NCI-H774 (cell line): Measurements from ENCODE around the gene NCOR2.

Source experiments
- DNase-seq: peaks from one replicate; lab custom pipeline; 2025; lab: John Stamatoyannopoulos, UW

The NCOR2 gene

GRCh38 chr12:124566997-124567672 is at the start of gene NCOR2:
Gene NCOR2 (minus strand): TSS chr12:124567612. CDS start chr12:124495251, 72,361 bp downstream.
- no peak for DNase-seq

DNA sequence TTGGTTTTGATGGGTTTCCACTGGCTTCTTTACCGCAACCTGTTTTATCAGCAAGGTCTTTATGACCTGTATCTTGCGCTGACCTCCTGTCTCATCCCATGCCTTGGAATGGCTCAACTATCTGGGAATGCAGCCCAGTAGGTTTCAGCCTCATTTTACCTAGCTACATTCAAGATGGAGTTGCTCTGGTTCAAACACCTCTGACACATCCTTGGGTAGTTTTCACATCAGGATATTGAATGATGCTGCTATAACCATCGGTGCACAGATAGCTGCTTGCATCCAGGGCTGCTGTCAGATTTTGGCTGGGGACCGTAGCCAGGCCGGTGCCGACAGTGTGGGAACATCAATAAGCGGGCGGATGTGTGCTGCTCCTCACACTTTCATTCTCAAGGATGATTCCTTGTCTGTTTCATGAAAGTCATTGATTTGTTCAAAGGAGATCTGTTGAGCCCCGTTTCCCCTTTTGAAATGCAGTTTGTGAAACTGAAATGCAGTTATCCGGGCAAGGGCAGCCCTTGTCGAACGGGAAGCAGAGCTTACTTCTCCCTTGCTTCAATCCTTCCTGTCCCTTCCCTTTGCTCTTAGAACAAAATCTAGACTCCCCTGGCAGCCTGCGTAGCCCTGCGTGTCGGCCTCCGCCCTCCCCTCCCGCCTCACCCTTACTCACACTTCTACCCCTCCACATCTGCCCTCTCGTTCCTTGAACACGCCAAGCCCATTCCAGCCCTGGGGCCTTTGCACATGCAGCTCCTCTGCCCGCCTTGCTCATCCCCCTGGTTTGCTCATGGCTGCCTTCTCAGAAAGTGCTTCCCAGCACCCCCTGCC is 49.2 kb upstream of the NCOR2 start:
- DNase-seq: no peak

GRCh38 chr12:124614512-124615292 is 47.3 kb upstream of the NCOR2 start:
- no peak for DNase-seq

- DNase-seq: no peak
Observed at GRCh38 chr12:124613151-124613585, 45.8 kb upstream of the NCOR2 start.

- DNase-seq: no peak
Observed at GRCh38 chr12:124612410-124612680, 44.9 kb upstream of the NCOR2 start.

DNA sequence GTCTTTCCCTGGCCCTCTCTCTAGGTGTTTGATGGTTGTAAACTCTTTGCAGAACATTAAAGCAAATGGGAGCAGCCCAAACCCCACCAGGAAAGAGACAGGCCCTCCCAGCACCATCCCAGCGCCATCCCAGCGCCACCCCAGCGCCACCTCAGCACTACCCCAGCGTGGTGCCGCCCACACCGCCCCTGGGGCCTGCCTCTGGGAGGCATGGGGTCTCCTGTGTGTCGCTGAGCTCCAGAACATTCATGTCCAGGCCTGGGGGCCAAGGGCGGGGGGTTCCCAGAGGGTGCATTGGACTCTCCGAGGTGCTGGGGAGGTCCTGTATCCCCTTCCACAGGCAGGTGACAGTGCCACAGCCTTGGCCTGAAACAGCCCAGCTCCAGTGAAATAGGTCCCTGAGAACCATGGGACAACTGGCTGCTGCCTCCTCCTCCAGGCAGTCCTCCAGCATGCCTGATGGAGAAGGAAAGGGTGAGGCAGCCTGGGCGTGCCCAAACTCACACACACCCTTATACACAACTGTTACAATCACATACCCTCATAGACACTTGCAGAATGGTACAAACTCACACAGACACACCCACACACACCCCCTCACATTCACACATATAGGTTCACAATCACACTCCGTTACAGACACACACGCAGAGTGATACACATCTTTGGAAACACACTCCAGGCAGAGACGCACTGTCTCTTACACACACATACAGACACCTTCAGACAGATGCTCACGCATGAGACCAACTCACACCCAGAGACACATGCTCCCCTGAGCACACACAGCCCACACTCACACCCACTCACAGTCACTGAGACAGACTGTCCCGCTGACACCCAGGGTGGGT is 44.4 kb upstream of the NCOR2 start:
- DNase-seq: no peak

DNA sequence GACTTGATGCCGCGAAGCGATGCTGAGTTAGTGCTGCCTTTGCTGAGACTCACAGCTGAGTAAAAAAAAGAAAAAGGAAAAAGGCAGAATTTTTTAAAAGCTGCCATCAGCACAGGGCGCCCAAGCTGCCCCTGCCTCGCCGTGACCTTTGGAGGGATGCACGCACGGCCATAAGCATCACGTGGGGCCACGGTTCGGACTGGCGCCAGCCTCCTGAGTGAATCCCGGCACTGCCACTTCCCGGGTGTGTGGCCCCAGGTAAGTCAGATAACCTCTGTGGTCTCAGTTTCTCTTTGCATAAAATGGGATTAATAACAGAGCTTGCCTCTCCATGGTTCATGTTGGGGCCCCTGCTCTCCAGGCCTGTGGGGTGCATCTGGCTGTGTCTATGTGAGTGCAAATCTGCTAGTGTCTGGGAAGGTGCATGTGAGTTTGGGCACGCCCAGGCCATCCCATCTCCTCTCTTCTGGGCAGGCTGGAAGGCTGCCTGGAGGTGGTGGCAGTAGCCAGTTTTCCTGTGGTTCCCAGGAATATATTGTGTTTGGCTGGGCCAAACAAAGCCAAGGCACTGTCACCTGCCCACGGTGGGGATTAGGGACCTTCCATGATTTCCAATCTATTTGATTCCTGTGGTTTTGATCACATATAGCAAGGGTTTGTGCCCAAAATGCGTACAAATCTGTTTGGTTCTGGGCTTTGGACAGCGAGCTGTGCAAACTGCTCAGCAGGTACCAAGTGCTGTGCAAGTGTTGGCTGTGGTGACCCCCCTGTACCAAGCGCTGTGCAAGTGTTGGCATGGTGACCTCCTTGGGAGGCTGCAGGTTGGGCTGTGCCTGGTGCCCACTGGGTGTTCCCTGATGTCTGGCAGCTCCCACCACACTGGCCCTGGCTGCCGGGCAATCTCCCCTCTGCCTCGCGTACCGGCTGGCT is 43.5 kb upstream of the NCOR2 start:
- DNase-seq: no peak

GRCh38 chr12:124610021-124610612 is 42.7 kb upstream of the NCOR2 start:
- DNase-seq: no peak

DNA sequence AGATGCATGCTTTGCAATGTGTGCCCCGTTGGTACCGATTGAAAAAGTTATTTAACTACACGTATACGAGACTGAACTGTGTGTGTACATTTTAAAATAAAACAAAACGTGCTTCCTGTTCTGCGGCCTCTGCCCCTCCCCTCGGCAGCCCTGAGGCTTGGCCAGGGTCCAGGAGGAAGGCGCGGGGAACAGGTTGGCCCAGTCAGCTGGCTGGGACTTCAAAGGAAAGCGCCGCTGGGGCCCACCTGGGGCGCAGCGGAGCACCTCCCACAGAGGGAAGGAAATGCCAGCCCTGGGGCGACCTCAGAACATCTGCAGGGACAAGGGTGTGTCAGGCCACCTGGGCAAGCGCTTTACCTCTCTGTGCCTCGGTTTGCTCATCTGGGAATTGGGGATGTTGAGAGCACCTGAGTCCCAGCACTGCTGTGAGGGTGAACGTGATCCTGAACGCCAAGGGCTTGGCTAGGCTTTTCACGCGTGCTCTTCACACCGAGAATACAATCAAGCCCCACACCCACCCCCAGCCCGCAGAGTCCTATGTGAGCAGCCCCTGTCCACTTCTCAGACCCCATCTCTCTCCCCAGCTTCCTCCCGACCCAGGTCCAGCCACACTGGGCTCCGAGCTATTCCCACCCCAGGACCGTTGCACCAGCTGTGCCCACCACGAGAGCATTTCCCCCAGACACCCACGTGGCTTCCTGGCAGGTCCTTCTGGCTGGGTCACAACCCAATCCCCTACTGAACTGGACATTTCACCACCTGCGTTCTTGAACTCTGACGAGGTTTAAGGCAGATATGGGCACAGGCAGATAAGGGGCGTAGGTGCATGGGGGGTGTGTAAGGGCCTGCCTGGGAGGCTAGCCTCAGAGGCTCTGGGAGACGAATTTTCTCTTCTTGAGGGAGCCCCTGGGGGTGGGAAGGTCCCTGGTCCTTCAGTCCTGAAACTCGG is 41.9 kb upstream of the NCOR2 start:
- DNase-seq: peak; percentile 94

DNA sequence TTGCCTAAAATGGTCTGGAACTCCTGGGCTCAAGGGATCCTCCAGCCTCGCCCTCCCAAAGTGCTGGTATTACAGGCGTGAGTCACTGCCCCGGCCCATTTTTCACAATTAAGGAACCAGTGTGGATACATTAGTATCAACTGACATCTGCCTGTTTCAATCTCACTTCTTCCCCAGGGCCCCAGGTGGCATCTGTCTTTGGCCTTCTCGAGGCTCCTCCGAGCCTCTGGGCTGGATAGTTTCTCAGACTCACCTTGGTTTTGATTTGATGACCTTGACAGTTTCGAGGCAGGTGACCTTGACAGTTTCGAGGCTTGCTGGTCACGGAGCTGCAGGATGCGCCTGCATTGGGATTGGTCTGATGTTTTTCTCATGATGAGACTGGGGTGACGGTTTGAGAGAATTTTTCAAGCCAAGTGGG is 41.0 kb upstream of the NCOR2 start:
- DNase-seq: no peak

- DNase-seq: no peak
Observed at GRCh38 chr12:124607681-124608425, 40.4 kb upstream of the NCOR2 start.

- no peak for DNase-seq
Observed at GRCh38 chr12:124605883-124606774, 38.7 kb upstream of the NCOR2 start.

- DNase-seq: no peak
Observed at GRCh38 chr12:124605150-124605882, 37.9 kb upstream of the NCOR2 start.

- no peak for DNase-seq
Observed at GRCh38 chr12:124604264-124604680, 36.9 kb upstream of the NCOR2 start.

DNA sequence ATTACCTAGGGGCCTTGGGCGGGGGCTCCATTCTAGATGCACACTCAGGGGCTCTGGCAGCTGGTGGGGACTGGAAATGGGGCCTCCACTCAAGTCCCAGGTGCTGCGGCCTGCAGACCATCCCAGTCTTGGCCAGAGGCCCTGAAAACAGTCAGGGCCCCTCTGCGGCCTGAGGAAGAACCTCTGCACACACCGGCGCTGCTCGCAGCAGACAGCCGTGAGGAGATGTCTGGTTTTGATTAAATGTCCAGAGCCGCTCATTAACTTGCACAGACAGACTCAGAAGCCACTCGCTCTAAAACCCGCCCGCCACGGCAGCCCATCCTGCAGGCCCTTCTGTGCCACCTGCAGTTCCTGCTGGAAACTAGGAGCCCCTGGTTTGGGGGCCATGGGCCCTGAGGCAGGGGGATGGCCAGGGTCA is 36.4 kb upstream of the NCOR2 start:
- DNase-seq: no peak

- no peak for DNase-seq
Observed at GRCh38 chr12:124603100-124603541, 35.7 kb upstream of the NCOR2 start.

GRCh38 chr12:124601706-124602105 is 34.3 kb upstream of the NCOR2 start:
- DNase-seq: no peak
